MM.1S (cell line): ENCODE measurements around the gene PIGH.

Experiments
- DNase-seq: peaks from one replicate; pipeline ENCODE4 v3.0.0-alpha.2; 2015
- H2AFZ ChIP-seq: fragments of 300-600 bp; sonication (generic); 2 replicates; pipeline ENCODE4 v1.6.0; 2016; ENCODE audit warnings: antibody characterized with exemption, low read length
- H3F3A ChIP-seq: fragments of 300-600 bp; sonication (generic); 2 replicates; pipeline ENCODE4 v1.6.1; 2016; ENCODE audit warnings: mild to moderate bottlenecking, antibody characterized with exemption, low read length, moderate library complexity, mixed read lengths; ENCODE audit not compliant: insufficient read depth
- H3K27ac ChIP-seq: fragments of 300-600 bp; sonication (generic); 2 replicates; pipeline ENCODE4 v1.5.1; 2016; ENCODE audit warnings: mild to moderate bottlenecking, low read length
- H3K27me3 ChIP-seq: fragments of 300-600 bp; sonication (generic); replicated peaks from 2 replicates; pipeline ENCODE4 v1.6.0; 2016; ENCODE audit warnings: low read length; ENCODE audit not compliant: insufficient read depth
- H3K36me3 ChIP-seq: fragments of 300-600 bp; sonication (generic); replicated peaks from 2 replicates; pipeline ENCODE4 v1.6.1; 2016; ENCODE audit warnings: mild to moderate bottlenecking, low read length, mixed read lengths; ENCODE audit not compliant: insufficient read depth
- H3K4me1 ChIP-seq: fragments of 300-600 bp; sonication (generic); 2 replicates; pipeline ENCODE4 v1.6.1; 2016; ENCODE audit warnings: low read length, mixed read lengths
- H3K4me2 ChIP-seq: fragments of 300-600 bp; sonication (generic); 2 replicates; pipeline ENCODE4 v1.6.0; 2016; ENCODE audit warnings: low read depth, low read length
- H3K4me3 ChIP-seq: fragments of 300-600 bp; sonication (generic); 2 replicates; pipeline ENCODE4 v1.5.1; 2016; ENCODE audit warnings: low read length, mixed read lengths
- H3K79me2 ChIP-seq: fragments of 300-600 bp; sonication (generic); 2 replicates; pipeline ENCODE4 v1.6.1; 2016; ENCODE audit warnings: mixed run types, low read length, mixed read lengths
- H3K9ac ChIP-seq: fragments of 300-600 bp; sonication (generic); 2 replicates; pipeline ENCODE4 v1.6.1; 2016; ENCODE audit warnings: low read length, mixed read lengths
- H3K9me2 ChIP-seq: fragments of 300-600 bp; sonication (generic); replicated peaks from 2 replicates; pipeline ENCODE4 v1.6.1; 2016; ENCODE audit warnings: mild to moderate bottlenecking, low read length, mixed read lengths; ENCODE audit not compliant: insufficient read depth
- H3K9me3 ChIP-seq: fragments of 300-600 bp; sonication (generic); replicated peaks from 2 replicates; pipeline ENCODE4 v1.6.1; 2016; ENCODE audit warnings: mild to moderate bottlenecking, low read length, mixed read lengths; ENCODE audit not compliant: insufficient read depth
- H4K20me1 ChIP-seq: fragments of 300-600 bp; sonication (generic); 2 replicates; pipeline ENCODE4 v1.6.1; 2016; ENCODE audit warnings: mild to moderate bottlenecking, low read length, moderate library complexity, mixed read lengths; ENCODE audit not compliant: insufficient read depth
- CTCF ChIP-seq: fragments of 300-600 bp; sonication (generic); IDR thresholded peaks from 2 replicates; pipeline ENCODE4 v1.5.1; 2016; ENCODE audit warnings: antibody characterized with exemption, low read length, mixed read lengths
- EZH2 ChIP-seq: fragments of 300-600 bp; sonication (generic); optimal IDR thresholded peaks from 2 replicates; pipeline ENCODE3; 2017; ENCODE audit warnings: low read depth, mild to moderate bottlenecking, antibody characterized with exemption, low read length, mixed read lengths
- EZH2phosphoT487 ChIP-seq: fragments of 300-600 bp; sonication (generic); IDR thresholded peaks from 2 replicates; pipeline ENCODE4 v1.6.1; 2018; ENCODE audit warnings: antibody characterized with exemption, low read length

Gene PIGH

GRCh38 chr14:67581643-67582042 is 18.4 kb downstream of the PIGH start:
- Histone ChIP-seq H3K36me3 (no peaks in the 10 kb centered on the region), H2AFZ (no peak overlapping the region), H3K4me2 (no peak overlapping the region), H3K79me2 (no peaks in the 10 kb centered on the region), H3K27me3 (no peaks in the 10 kb centered on the region), H3K4me1 (no peaks in the 10 kb centered on the region), H3K9me3 (no peaks in the 10 kb centered on the region), H3F3A (no peaks in the 10 kb centered on the region), H3K9me2 (no peaks in the 10 kb centered on the region), H3K9ac (no peak overlapping the region), H4K20me1 (no peaks in the 10 kb centered on the region), H3K27ac (no peak overlapping the region), H3K4me3 (no peak overlapping the region)
- DNase-seq: no peak
- TF ChIP-seq EZH2phosphoT487: no peak
- no peak for TF ChIP-seq EZH2
- TF ChIP-seq CTCF: no peak

- TF ChIP-seq EZH2: no peak
- no peak for TF ChIP-seq EZH2phosphoT487
- TF ChIP-seq CTCF: no peak
- no peak for DNase-seq
- no peaks in the 10 kb centered on the region for H3K36me3 ChIP-seq
- no peaks in the 10 kb centered on the region for H3K9me2 ChIP-seq
- H3K9ac ChIP-seq: no peak overlapping the region
- H3F3A ChIP-seq: no peaks in the 10 kb centered on the region
- no peak overlapping the region for H3K27ac ChIP-seq
- H3K4me2 ChIP-seq: no peak overlapping the region
- no peaks in the 10 kb centered on the region for H4K20me1 ChIP-seq
- no peaks in the 10 kb centered on the region for H3K27me3 ChIP-seq
- no peaks in the 10 kb centered on the region for H3K9me3 ChIP-seq
- no peaks in the 10 kb centered on the region for H3K4me1 ChIP-seq
- no peak overlapping the region for H3K4me3 ChIP-seq
- H2AFZ ChIP-seq: no peak overlapping the region
- no peaks in the 10 kb centered on the region for H3K79me2 ChIP-seq
Observed at GRCh38 chr14:67580336-67581171, 19.5 kb downstream of the PIGH start.

GRCh38 chr14:67579636-67580035 is 20.4 kb downstream of the PIGH start:
- TF ChIP-seq EZH2phosphoT487 (no peak), CTCF (no peak), EZH2 (no peak)
- Histone ChIP-seq H3K79me2 (no peaks in the 10 kb centered on the region), H3K9me3 (no peaks in the 10 kb centered on the region), H3K4me2 (no peak overlapping the region), H4K20me1 (no peaks in the 10 kb centered on the region), H3K27me3 (no peaks in the 10 kb centered on the region), H3K9me2 (no peaks in the 10 kb centered on the region), H3K4me3 (no peak overlapping the region), H3F3A (no peaks in the 10 kb centered on the region), H3K9ac (no peak overlapping the region), H3K27ac (no peak overlapping the region), H3K36me3 (no peaks in the 10 kb centered on the region), H2AFZ (no peak overlapping the region), H3K4me1 (no peaks in the 10 kb centered on the region)
- DNase-seq: no peak
